Vein endothelial cell (primary cell): ENCODE data around the gene CDC23. TPM values are rescaled to one million over a fixed set of nuclear protein-coding genes. Genes with fewer than 3 reads are reported as not detected.

Experiments used
- total RNA-seq: library from RNA; depleted of rRNA; stranded (reverse); fragments of >200 nt; gene quantifications from 2 replicates; pipeline ENCODE4 v1.2.3, GENCODE V29; 2012

Gene CDC23, protein sequence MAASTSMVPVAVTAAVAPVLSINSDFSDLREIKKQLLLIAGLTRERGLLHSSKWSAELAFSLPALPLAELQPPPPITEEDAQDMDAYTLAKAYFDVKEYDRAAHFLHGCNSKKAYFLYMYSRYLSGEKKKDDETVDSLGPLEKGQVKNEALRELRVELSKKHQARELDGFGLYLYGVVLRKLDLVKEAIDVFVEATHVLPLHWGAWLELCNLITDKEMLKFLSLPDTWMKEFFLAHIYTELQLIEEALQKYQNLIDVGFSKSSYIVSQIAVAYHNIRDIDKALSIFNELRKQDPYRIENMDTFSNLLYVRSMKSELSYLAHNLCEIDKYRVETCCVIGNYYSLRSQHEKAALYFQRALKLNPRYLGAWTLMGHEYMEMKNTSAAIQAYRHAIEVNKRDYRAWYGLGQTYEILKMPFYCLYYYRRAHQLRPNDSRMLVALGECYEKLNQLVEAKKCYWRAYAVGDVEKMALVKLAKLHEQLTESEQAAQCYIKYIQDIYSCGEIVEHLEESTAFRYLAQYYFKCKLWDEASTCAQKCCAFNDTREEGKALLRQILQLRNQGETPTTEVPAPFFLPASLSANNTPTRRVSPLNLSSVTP
- 34.0 and 39.6 TPM in 2 replicates for total RNA-seq

DNA sequence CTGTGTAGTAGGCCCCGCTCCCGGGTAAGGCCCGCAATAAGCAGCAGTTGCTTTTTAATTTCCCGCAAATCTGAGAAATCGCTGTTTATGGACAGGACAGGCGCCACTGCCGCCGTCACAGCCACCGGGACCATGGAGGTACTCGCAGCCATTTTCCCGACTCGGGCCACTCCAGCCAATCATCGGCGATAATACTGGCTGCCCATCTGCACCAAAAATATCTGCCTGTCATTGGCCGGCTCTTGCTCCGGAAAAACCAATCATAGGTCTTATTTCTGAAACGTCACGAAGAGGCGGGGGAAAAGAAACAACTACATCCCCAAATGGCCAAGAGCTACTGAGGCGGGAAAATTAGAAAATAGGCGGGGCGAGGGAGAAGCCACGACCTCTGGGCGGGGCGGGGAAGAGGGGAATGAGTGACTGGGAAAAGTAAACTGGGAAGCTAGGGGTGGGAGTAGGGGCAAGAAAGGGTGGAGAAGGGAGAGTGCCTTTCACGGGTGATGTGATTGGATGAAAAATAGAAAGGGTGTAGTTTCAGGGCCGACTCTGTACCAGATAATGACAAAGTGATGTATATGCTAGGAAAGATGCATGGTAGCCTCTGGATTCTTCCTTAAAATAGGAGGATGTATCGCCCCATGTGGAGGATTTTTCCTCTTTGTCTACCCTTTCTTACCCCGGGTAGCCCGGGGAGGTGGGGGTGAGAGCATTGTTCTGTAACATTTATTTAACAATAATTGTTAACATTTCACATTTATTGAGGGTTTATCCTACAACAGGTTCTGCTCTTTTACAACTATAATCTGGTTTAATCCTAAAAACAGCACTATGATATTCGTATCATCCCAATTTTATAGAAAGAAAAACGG, at the start of gene CDC23:
CDC23 (minus strand) TSS at position 163 of the 869 bp plus-strand sequence; CDS start at position 152, 11 bp downstream.

DNA sequence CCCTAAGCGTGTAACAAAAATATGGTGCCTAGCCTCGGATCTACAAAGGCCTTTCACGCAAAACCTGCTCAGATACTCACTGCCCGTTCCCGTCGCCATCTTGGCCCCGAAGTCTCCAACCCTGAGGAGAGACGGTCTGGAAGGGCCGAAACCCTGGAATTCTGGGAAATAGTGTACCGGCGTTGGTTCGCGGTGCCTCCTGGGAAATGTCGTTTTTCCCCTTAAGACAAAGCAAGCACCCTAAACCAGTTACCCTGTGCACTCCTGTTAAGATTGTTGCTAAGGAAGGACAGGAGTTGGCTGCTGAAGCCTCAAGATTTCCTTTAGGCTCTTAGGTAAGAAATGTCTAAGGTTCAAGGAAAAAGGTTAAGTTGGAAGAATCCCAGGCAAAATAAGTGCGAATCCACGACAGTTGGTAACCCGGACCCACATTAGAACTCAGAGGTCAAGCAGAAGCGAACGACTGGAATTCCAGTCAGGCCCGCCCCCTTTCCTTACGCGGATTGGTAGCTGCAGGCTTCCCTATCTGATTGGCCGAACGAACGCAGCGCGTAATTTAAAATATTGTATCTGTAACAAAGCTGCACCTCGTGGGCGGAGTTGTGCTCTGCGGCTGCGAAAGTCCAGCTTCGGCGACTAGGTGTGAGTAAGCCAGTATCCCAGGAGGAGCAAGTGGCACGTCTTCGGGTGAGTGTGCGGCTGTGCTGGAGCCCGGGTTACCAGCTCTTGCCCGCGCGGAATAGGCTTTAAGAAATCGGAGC, 34.4 kb downstream of the CDC23 start, which contains the start of the genes BRD8 and KIF20A:
BRD8 (minus strand) TSS at position 115 of the 761 bp plus-strand sequence; CDS start at position 99, 16 bp downstream.
KIF20A (plus strand) TSS at position 597 of the 761 bp plus-strand sequence. CDS start 569 bp downstream, outside the sequence.

DNA sequence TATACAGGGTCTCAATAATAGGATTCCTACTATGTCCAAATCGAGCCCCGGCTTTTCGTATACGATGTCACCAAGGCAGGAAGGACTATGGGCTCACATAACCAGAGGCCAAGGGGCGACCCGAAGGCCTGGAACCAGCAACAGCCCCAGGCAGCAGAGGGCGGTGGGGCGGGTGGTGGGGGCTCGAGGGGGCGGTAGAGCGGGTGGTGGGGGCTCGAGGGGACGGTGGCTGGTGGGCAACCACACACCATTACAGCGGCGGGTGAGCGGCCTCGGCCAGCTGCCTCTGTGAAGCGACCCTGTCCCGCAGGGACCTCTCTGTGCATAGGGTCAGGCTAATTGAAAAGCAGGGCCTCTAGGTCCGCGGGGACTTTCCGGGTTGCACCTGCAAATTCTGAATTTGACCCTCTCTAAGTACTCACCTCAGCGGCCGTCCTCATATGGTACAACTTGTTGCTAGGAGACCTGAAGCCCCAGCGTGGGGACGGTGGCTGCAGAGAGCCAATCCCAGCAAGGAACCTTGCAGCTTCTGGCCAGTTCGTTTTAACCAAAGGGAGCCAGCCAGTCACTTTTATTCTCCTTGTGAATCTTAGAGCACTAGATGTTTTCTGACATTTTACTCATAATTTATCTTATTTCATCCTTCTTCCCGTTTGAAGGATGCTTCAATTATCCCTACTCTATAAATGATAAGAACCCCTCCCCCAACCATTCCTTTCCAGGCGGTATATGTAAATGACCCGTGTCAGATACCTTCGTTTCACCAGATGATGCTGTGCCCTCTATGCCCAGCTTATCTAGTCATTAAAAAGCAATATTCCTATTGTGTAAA, 74.0 kb downstream of the CDC23 start, which contains the start of gene NME5:
NME5 (minus strand) TSS at position 480 of the 832 bp plus-strand sequence. CDS start 648 bp downstream, outside the sequence.

Other genes starting within 250 kb of the CDC23 start
- gene FAM13B, start 180.2 kb downstream of the CDC23 start, total RNA-seq = 25.5 and 30.5 TPM in 2 replicates
- gene WNT8A, start 129.3 kb downstream of the CDC23 start, total RNA-seq = under 0.01 TPM in 1 of 2 replicates, not detected in the other
- gene NME5, start 73.9 kb downstream of the CDC23 start, total RNA-seq = 1.4 and 2.6 TPM in 2 replicates
- gene BRD8, start 34.7 kb downstream of the CDC23 start, total RNA-seq = 30.1 and 50.0 TPM in 2 replicates
- 33.6 and 61.7 TPM in 2 replicates for gene KIF20A, start 34.2 kb downstream of the CDC23 start, total RNA-seq
- 0.10 TPM in 1 of 2 replicates, not detected in the other for gene GFRA3, start 61.3 kb upstream of the CDC23 start, total RNA-seq
- gene CDC25C, start 118.5 kb upstream of the CDC23 start, total RNA-seq = 4.2 and 7.9 TPM in 2 replicates
- gene FAM53C, start 124.9 kb upstream of the CDC23 start, total RNA-seq = 44.0 and 54.9 TPM in 2 replicates
- 69.9 and 74.9 TPM in 2 replicates for gene KDM3B, start 139.4 kb upstream of the CDC23 start, total RNA-seq
- gene REEP2, start 225.7 kb upstream of the CDC23 start, total RNA-seq = 4.2 and 4.6 TPM in 2 replicates